BE2C (cell line): ENCODE measurements around the gene FBXO10.

Experiments used
- DNase-seq: peaks from one replicate; pipeline ENCODE4 v3.0.0-alpha.2; 2020
- H3K27me3 ChIP-seq: fragments of 250-450 bp; sonication (Bioruptor Pico); 2 replicates; pipeline ENCODE4 v1.5.1; 2020; ENCODE audit warnings: mild to moderate bottlenecking
- H3K36me3 ChIP-seq: fragments of 250-450 bp; sonication (Bioruptor Pico); 2 replicates; pipeline ENCODE4 v1.5.1; 2020; ENCODE audit warnings: mild to moderate bottlenecking
- H3K4me1 ChIP-seq: fragments of 250-450 bp; sonication (Bioruptor Pico); 2 replicates; pipeline ENCODE4 v1.5.1; 2020
- H3K4me3 ChIP-seq: 2 replicates; pipeline ENCODE4 v1.5.1; 2011; ENCODE audit warnings: low read depth, low read length
- H3K9me3 ChIP-seq: fragments of 250-450 bp; sonication (Bioruptor Pico); 2 replicates; pipeline ENCODE4 v1.5.1; 2020
- TF ChIP-seq, protein P1 (sequence below): IDR thresholded peaks from 2 replicates; pipeline ENCODE4 v1.5.1; 2012; ENCODE audit warnings: mild to moderate bottlenecking, low read depth, low read length

FBXO10 gene

GRCh38 chr9:37465249-37466036 lies 110.7 kb downstream of the FBXO10 start, which contains the start of gene ZBTB5:
TSS of gene ZBTB5 (minus strand) at chr9:37465450. CDS start at chr9:37442551, 22,899 bp downstream.
- H3K9me3 ChIP-seq: no peaks in the 10 kb centered on the region
- H3K27me3 ChIP-seq: no peaks in the 10 kb centered on the region
- H3K36me3 ChIP-seq: no peaks in the 10 kb centered on the region
- H3K4me1 ChIP-seq: no peaks in the 10 kb centered on the region; the same call in 1 of the 2 replicates
- H3K4me3 ChIP-seq: peak within 1 kb of the TSS; percentile 74
- TF ChIP-seq, protein P1, sequence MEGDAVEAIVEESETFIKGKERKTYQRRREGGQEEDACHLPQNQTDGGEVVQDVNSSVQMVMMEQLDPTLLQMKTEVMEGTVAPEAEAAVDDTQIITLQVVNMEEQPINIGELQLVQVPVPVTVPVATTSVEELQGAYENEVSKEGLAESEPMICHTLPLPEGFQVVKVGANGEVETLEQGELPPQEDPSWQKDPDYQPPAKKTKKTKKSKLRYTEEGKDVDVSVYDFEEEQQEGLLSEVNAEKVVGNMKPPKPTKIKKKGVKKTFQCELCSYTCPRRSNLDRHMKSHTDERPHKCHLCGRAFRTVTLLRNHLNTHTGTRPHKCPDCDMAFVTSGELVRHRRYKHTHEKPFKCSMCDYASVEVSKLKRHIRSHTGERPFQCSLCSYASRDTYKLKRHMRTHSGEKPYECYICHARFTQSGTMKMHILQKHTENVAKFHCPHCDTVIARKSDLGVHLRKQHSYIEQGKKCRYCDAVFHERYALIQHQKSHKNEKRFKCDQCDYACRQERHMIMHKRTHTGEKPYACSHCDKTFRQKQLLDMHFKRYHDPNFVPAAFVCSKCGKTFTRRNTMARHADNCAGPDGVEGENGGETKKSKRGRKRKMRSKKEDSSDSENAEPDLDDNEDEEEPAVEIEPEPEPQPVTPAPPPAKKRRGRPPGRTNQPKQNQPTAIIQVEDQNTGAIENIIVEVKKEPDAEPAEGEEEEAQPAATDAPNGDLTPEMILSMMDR: no peak
- DNase-seq: peak; percentile 99

- no peak for DNase-seq
- TF ChIP-seq, protein P1: no peak
- H3K4me3 ChIP-seq: peak overlapping the region; percentile 74
- H3K36me3 ChIP-seq: no peaks in the 10 kb centered on the region
- H3K9me3 ChIP-seq: no peaks in the 10 kb centered on the region
- no peaks in the 10 kb centered on the region; the same call in 1 of the 2 replicates for H3K4me1 ChIP-seq
- no peaks in the 10 kb centered on the region for H3K27me3 ChIP-seq
Measured at GRCh38 chr9:37464426-37465248, 111.5 kb downstream of the FBXO10 start.

GRCh38 chr9:37464006-37464405 lies 112.2 kb downstream of the FBXO10 start:
- no peaks in the 10 kb centered on the region for H3K36me3 ChIP-seq
- no peaks in the 10 kb centered on the region for H3K9me3 ChIP-seq
- no peak for DNase-seq
- TF ChIP-seq, protein P1: no peak
- H3K27me3 ChIP-seq: no peaks in the 10 kb centered on the region
- H3K4me1 ChIP-seq: no peaks in the 10 kb centered on the region; the same call in 1 of the 2 replicates
- peak overlapping the region; percentile 74 for H3K4me3 ChIP-seq
